PC-3 (cell line): Measurements from ENCODE around the gene UBXN11.
A peak's percentile ranks its signal among the peaks of the same experiment; 100 is the strongest.

Experiments used
- EZH2 ChIP-seq: fragments of 300-600 bp; sonication (generic); IDR thresholded peaks from one replicate; pipeline ENCODE4 v1.6.1; 2017; ENCODE audit warnings: antibody characterized with exemption, mild to moderate bottlenecking, low read length; ENCODE audit not compliant: unreplicated experiment
- TF ChIP-seq, protein P1 (sequence below): fragments of 300-600 bp; sonication (generic); conservative IDR thresholded peaks from 2 replicates; pipeline ENCODE4 v1.5.1; 2017; ENCODE audit warnings: antibody characterized with exemption, low read depth, mild to moderate bottlenecking, low read length

DNA sequence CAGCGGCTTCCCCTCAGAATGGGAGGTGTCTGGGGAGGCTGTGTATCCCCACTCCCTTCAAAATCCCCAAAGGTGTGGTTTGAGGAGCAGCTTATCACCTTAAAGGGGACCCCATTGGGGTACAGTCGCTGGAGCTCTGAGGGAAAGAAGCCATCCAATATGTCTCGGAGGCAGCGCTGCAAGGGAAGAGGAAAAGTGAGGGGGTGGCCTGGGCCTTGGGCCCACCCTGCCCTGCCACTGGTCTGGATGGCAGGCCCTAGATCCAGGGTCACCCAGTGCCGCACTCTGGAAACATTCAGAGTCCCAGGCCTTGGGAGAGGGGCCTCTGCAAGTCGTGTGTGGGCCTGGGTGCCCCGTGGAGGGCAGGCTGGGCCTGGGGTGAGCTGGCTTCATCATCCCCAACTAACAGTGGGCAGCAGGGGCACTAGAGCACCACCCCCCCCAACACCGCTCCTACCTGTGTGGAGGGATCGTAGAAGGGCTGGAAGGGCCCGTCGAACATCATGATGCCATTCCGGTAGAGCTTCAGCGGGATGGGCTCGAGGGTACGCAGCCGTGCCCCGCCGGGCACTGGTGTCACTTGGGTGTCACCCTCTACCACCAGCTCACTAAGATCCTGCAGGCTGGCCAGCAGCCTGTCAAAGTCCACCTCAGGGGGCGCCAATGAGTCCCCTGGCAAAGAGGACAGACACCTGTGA, 20.9 kb downstream of the UBXN11 start:
- TF ChIP-seq, protein P1, sequence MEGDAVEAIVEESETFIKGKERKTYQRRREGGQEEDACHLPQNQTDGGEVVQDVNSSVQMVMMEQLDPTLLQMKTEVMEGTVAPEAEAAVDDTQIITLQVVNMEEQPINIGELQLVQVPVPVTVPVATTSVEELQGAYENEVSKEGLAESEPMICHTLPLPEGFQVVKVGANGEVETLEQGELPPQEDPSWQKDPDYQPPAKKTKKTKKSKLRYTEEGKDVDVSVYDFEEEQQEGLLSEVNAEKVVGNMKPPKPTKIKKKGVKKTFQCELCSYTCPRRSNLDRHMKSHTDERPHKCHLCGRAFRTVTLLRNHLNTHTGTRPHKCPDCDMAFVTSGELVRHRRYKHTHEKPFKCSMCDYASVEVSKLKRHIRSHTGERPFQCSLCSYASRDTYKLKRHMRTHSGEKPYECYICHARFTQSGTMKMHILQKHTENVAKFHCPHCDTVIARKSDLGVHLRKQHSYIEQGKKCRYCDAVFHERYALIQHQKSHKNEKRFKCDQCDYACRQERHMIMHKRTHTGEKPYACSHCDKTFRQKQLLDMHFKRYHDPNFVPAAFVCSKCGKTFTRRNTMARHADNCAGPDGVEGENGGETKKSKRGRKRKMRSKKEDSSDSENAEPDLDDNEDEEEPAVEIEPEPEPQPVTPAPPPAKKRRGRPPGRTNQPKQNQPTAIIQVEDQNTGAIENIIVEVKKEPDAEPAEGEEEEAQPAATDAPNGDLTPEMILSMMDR = peak; percentile 68
- TF ChIP-seq EZH2 = no peak
